Transverse colon (tissue), 3 donors: ENCODE measurements around the gene TXNRD1.

Source experiments
- POLR2A ChIP-seq: fragments of 450-650 bp; IDR thresholded peaks from one replicate; pipeline ENCODE4 v1.6.1; 2016; ENCODE audit warnings: antibody characterized with exemption, mild to moderate bottlenecking, moderate library complexity
- TF ChIP-seq, protein P1 (sequence below), 5 experiments: fragments of 200-600 bp in 3 of 5; fragments of 450-650 bp in 2 of 5; sonication (generic) in 3 of 5; IDR thresholded peaks; 1 replicate in 2 of 5; 2 replicates in 3 of 5; pipeline ENCODE4 v1.5.1; 2016 to 2017; ENCODE audit warnings: antibody characterized with exemption in 5 of 5, inconsistent platforms in 3 of 5, mild to moderate bottlenecking in 2 of 5, moderate library complexity in 1 of 5

DNA sequence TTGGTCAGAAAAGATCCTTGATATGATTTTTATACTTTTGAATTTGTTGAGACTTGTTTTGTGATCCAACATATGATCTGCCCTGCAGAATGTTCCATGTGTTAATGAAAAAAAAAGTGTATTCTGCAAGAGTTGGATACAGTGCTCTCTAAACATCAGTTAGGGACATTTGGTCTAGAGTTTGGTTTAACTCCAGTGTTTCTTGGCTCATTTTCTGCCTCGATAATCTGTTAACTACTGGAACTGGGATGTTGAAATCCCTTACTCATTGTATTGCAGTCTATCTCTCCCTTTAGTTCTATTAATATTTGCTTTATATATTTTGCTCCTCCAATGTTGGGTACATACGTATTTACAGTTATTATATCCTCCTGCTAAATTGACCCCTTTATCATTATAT, 18.3 kb upstream of the TXNRD1 start:
- TF ChIP-seq, protein P1, sequence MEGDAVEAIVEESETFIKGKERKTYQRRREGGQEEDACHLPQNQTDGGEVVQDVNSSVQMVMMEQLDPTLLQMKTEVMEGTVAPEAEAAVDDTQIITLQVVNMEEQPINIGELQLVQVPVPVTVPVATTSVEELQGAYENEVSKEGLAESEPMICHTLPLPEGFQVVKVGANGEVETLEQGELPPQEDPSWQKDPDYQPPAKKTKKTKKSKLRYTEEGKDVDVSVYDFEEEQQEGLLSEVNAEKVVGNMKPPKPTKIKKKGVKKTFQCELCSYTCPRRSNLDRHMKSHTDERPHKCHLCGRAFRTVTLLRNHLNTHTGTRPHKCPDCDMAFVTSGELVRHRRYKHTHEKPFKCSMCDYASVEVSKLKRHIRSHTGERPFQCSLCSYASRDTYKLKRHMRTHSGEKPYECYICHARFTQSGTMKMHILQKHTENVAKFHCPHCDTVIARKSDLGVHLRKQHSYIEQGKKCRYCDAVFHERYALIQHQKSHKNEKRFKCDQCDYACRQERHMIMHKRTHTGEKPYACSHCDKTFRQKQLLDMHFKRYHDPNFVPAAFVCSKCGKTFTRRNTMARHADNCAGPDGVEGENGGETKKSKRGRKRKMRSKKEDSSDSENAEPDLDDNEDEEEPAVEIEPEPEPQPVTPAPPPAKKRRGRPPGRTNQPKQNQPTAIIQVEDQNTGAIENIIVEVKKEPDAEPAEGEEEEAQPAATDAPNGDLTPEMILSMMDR (IDR thresholded peaks at IDR 0.05): no peak
- no peak for TF ChIP-seq POLR2A
